Measurements from ENCODE around the gene RGS2. TPM values are rescaled to one million over a fixed set of nuclear protein-coding genes. Genes with fewer than 3 reads are reported as not detected.

The RGS2 gene
- total RNA-seq, 1 donor, result 13.2 TPM

DNA sequence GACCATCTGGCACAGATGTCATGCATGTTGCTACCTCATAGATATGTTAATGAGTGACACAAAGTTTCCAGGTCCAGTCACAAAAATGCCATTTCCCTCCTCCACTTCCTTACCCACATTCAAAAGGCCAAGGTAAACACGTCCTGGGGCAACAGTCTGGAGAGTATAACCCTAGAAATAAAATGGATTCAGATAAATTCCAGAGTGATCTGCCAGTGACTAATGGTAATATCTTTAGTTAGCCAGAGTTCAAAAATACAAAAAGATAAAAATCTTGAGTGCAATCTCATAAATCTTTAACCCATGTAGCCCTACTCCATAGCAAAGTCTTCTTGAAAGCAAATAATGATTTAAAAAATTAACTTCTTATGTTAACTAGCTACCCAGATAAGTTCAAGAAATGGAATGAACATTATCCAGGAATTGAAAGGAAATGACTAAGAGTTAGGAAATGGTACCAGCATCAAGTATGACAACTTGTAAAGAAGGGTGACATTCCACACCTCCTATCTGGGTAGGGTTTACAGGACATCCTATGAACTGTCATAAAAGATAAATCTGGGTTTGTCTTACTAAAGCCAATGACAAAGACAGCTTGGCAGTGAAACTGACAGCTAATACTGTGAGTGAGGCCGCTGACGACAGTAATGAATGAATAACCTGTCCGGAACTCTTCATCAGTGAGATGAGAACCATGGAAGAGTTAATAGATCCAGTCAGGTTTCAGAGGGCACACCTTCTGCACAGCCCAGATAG lies 18.1 kb downstream of the RGS2 start:
- no peak for DNase-seq (ENCODE audit: low read depth in 2 of 3, low spot score in 2 of 3)

DNA sequence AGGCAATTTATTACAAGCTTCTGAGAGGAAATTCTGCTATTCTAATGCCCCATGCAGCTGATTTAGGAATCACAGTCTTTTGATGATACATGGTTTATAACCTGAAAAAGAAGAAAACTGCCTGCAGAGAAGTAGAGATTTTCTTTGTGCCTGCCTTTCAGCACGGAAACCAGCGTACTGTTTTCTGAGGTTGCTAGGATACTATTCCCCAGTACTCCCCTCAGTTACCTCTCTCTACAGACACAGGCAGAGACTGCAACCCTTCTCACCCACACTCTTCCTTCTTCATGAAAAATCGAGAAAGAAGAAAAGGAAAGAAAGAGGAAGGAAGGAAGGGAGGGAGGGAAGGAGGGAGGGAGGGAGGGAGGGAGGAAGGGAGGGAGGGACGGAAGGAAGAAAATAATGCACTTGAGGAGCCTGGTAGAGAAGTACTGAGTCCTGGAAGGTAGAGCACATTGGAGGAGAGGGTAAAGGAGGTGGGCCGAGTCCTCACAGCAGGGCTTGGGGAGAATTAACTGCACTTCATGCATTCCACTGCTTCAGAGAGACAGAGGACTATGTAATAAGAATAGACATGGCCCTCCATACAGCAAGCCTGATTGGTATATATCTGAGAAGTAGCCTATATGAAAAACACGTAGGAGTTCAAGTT lies 21.9 kb downstream of the RGS2 start:
- DNase-seq (ENCODE audit: low read depth in 2 of 3, low spot score in 2 of 3), result peak in 1 of 3 donors; percentile 12

GRCh38 chr1:192831706-192832355 lies 23.0 kb downstream of the RGS2 start:
- no peak for DNase-seq (ENCODE audit: low read depth in 2 of 3, low spot score in 2 of 3)

DNA sequence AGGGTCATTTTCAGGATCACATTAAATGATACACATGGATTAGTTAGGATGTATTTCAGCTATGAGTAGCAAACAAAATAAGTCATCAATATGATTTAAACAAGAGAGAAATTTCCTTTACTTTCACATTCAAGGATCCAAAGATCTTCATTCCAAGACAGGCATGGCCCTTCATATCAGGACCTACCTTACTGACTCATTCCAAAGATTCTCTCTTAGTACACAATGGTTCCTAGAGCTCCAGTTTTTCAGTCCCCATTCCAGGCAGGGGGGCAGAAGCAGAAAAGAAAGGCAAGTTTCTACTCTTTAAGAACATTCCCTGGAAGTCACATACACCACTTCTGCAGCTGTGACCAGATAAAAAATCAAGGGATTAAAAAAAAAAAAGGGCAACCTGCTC lies 23.7 kb downstream of the RGS2 start:
- DNase-seq (ENCODE audit: low read depth in 2 of 3, low spot score in 2 of 3), result no peak

DNA sequence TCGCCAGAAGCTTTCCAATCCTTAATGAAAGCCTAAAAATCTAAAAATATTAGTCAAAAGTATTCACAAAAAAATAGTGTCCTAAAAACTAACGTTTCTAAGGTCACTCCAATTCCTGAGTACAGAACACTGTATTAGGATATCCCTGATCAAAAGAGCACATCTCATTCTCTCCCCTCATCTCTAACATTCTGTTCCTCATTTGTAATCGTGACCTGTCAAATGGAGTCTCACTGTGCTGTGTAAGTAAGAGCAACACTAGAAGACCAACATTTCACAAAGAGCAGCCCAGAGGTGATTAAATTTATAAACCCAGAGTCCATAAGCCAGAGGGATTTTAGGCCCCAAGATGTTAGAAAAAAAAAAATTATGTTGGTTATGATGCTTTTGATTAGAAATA lies 26.3 kb downstream of the RGS2 start:
- no peak for DNase-seq (ENCODE audit: low read depth in 2 of 3, low spot score in 2 of 3)

DNA sequence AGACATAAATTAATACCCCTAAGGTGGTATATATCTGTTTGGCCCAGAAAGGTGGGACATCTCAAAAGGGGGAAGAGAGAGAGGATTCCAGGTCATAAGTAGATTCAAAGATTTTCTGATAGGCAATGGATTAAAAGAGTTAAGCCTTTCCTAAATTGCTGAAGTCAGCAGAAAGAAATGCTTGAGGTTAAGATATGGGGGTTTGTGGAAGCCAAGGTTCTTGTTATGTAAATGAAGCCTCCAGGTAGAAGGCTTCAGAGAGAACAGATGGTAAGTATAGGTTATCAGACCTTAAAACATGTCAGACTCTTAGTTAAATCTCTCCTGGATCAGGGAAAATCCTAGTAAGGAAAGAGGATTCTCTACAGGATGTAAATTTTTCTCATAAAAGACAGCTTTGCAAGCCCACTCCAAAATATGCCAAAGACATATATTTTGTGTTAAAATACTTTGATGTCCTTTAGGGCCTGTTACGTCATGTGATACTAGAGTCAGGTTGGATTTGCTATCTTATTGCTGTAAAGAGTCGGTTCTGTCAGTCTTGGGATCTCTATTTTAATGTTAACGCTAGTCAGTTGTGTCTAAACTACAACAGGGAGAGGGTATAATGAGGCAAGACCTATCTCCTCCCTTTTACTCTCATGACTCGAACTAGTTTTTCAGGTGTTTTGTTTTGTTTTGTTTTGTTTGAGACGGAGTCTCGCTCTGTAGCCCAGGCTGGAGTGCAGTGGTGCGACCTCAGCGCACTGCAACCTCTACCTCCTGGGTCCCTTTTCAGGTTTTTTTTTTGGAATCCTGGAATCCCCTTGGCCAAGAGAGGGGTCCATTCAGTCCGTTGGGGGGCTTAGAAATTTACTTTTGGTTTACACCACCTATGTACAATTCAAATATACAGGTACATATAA lies 30.6 kb downstream of the RGS2 start:
- no peak for DNase-seq (ENCODE audit: low read depth in 2 of 3, low spot score in 2 of 3)

DNA sequence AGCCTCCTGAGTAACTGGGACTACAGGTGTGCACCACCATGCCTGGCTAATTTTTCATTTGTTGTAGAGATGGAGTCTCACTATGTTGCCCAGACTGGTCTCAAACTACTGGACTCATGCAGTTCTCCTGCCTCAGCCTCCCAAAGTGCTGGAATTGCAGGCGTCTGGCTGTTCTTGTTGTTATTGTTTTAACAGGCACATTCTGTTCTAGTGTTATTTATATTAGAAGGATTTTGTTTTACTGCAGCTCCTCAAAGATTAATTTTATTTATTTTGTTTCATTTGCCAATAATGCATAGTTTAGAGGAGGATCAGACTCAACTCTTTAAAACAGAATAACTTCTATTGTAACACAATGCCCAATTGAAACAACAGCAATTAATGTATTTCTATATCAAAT lies 35.5 kb downstream of the RGS2 start:
- DNase-seq (ENCODE audit: low read depth in 2 of 3, low spot score in 2 of 3), result no peak

GRCh38 chr1:192846950-192847349 lies 38.1 kb downstream of the RGS2 start:
- no peak for DNase-seq (ENCODE audit: low read depth in 2 of 3, low spot score in 2 of 3)

DNA sequence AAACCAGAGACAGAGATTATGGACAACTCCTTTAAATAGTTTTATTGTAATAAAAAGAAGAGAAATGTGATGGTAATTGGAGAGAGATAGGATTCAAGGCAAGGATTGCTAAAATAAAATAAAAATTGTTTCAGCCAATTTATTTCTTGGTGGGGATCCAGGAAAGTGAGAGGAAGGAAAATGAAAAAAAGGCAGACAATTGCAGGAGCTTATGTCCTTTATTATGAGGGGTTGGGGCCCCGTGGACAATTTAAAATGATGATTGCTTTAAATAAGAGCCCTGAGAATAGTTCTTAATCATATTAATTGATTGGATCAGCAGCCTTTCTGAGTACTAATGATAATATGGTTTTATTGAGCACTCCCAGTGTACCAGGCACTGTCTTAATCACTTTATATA lies 40.2 kb downstream of the RGS2 start:
- DNase-seq (ENCODE audit: low read depth in 2 of 3, low spot score in 2 of 3), result no peak

DNA sequence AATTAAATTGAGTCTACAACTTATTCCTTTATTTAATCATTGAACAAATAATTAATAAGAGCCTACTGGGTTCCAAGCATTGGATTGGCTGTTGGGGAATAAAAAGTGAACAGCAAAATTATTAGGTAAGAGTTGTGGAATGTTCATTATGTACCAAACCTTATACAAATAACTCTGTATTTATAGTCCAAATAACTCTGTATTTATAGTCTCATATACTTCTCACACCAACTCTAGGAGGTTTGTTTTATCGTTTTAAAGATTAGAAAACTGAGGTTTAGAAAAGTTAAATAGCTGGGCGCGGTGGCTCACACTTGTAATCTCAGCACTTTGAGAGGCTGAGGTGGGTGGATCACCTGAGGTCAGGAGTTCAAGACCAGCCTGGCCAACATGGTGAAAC lies 40.6 kb downstream of the RGS2 start:
- DNase-seq (ENCODE audit: low read depth in 2 of 3, low spot score in 2 of 3), result no peak

GRCh38 chr1:192852001-192852947 lies 43.4 kb downstream of the RGS2 start:
- no peak for DNase-seq (ENCODE audit: low read depth in 2 of 3, low spot score in 2 of 3)

- DNase-seq (ENCODE audit: low read depth in 2 of 3, low spot score in 2 of 3), result no peak
Observed at GRCh38 chr1:192858456-192858855, 49.6 kb downstream of the RGS2 start.

DNA sequence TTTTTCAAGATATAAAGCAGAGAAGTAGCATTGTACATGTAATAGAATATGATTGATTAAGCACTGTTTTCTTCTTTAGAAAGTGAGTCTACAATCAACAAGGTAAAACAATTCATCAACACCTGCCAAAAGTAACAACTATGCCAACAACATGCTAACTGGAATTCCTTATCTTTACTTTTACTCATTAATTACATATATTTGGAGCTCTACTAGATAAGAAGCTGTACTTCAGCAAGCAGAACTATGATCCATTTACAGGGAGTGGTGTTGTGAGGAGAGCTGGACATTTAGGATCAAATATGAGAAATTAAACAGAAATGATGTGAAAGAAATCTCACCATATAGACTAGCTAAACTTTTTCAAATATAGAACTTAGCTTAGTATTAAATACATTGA lies 51.0 kb downstream of the RGS2 start:
- no peak for DNase-seq (ENCODE audit: low read depth in 2 of 3, low spot score in 2 of 3)

GRCh38 chr1:192860478-192861185 lies 51.8 kb downstream of the RGS2 start:
- DNase-seq (ENCODE audit: low read depth in 2 of 3, low spot score in 2 of 3), result no peak

DNA sequence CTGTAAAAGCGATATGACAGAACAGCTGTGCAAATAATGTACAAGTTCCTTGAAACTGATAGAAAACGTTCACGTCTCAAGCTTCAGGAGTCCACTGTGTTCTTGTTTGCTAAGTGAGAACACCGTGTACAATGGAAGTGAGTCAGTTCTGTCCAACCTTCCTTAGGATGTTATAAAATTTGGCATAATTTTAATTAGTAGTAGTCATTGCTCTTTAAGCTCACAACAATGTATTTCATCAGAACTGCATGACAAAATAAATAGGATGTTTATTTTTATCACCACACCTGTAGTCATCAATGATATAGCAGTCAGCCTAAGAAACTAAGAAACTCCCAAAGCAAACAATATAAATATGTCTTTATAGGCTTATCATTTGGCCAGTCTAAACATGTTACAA lies 53.0 kb downstream of the RGS2 start:
- DNase-seq (ENCODE audit: low read depth in 2 of 3, low spot score in 2 of 3), result no peak

Measured in hematopoietic multipotent progenitor cell (in vitro differentiated cells).